Trophoblast cell (in vitro differentiated cells and primary cell): ENCODE measurements around the gene PHLDB3.

ENCODE experiments used
- DNase-seq, 2 donors: peaks; one replicate each; pipeline ENCODE4 v3.0.0-alpha.2; 2016
- H2AFZ ChIP-seq: 2 replicates; pipeline ENCODE4 v1.6.1; 2013; ENCODE audit warnings: low read length, moderate library complexity, mild to moderate bottlenecking; ENCODE audit not compliant: insufficient read depth, poor library complexity
- H2AK5ac ChIP-seq: 2 replicates; pipeline ENCODE4 v1.6.1; 2013; ENCODE audit warnings: mild to moderate bottlenecking, low read length
- H2BK120ac ChIP-seq: 2 replicates; pipeline ENCODE4 v1.6.1; 2013; ENCODE audit warnings: low read length, mild to moderate bottlenecking, moderate library complexity; ENCODE audit not compliant: insufficient read depth, poor library complexity
- H2BK12ac ChIP-seq: 2 replicates; pipeline ENCODE4 v1.6.1; 2013; ENCODE audit warnings: mild to moderate bottlenecking, low read length, moderate library complexity
- H2BK5ac ChIP-seq: 2 replicates; pipeline ENCODE4 v1.6.1; 2013; ENCODE audit warnings: low read length, low read depth, moderate library complexity, mild to moderate bottlenecking; ENCODE audit not compliant: poor library complexity
- H3K14ac ChIP-seq: 2 replicates; pipeline ENCODE4 v1.6.1; 2013; ENCODE audit warnings: mild to moderate bottlenecking, low read length
- H3K18ac ChIP-seq: 2 replicates; pipeline ENCODE4 v1.6.1; 2013; ENCODE audit warnings: mild to moderate bottlenecking, low read length
- H3K23ac ChIP-seq: 2 replicates; pipeline ENCODE4 v1.6.1; 2013; ENCODE audit warnings: low read length
- H3K27ac ChIP-seq: 2 replicates; pipeline ENCODE4 v1.5.1; 2013; ENCODE audit warnings: low read depth, mild to moderate bottlenecking, inconsistent platforms, low read length, moderate library complexity
- H3K27me3 ChIP-seq: 2 replicates; pipeline ENCODE4 v1.6.1; 2013; ENCODE audit warnings: inconsistent platforms, mild to moderate bottlenecking, low read length, moderate library complexity; ENCODE audit not compliant: insufficient read depth
- H3K36me3 ChIP-seq, 2 experiments: 1 replicate in 1 of 2; 2 replicates in 1 of 2; pipeline ENCODE4 v1.6.1; 2013; ENCODE audit warnings: low read length in 2 of 2, mild to moderate bottlenecking in 2 of 2, moderate library complexity in 1 of 2; ENCODE audit not compliant: insufficient read depth in 2 of 2, control insufficient read depth in 1 of 2
- H3K4ac ChIP-seq: 2 replicates; pipeline ENCODE4 v1.6.1; 2013; ENCODE audit warnings: low read depth, mild to moderate bottlenecking, low read length, moderate library complexity
- H3K4me1 ChIP-seq, 2 experiments: 1 replicate in 1 of 2; 2 replicates in 1 of 2; pipeline ENCODE4 v1.6.1; 2013; ENCODE audit warnings: low read length in 2 of 2, mild to moderate bottlenecking in 2 of 2, moderate library complexity in 1 of 2; ENCODE audit not compliant: insufficient read depth in 2 of 2, control insufficient read depth in 1 of 2
- H3K4me2 ChIP-seq: 2 replicates; pipeline ENCODE4 v1.6.1; 2013; ENCODE audit warnings: inconsistent platforms, mild to moderate bottlenecking, low read length, moderate library complexity
- H3K4me3 ChIP-seq: 2 replicates; pipeline ENCODE4 v1.5.1; 2013; ENCODE audit warnings: mild to moderate bottlenecking, low read depth, low read length, inconsistent platforms
- H3K79me1 ChIP-seq: one replicate; pipeline ENCODE4 v1.6.1; 2013; ENCODE audit warnings: low read length
- H3K79me2 ChIP-seq: 2 replicates; pipeline ENCODE4 v1.6.1; 2013; ENCODE audit warnings: low read length, mild to moderate bottlenecking; ENCODE audit not compliant: control insufficient read depth, insufficient read depth, poor library complexity
- H3K9ac ChIP-seq: 2 replicates; pipeline ENCODE4 v1.6.1; 2013; ENCODE audit warnings: mild to moderate bottlenecking, low read length
- H3K9me3 ChIP-seq: 2 replicates; pipeline ENCODE4 v1.6.1; 2013; ENCODE audit warnings: low read depth, mild to moderate bottlenecking, control low read depth, inconsistent platforms, low read length; ENCODE audit not compliant: insufficient read depth
- H4K12ac ChIP-seq: 2 replicates; pipeline ENCODE4 v1.6.1; 2013; ENCODE audit warnings: low read depth, mild to moderate bottlenecking, low read length, moderate library complexity
- H4K8ac ChIP-seq: 2 replicates; pipeline ENCODE4 v1.6.1; 2013; ENCODE audit warnings: low read depth, mild to moderate bottlenecking, low read length, moderate library complexity
- H4K91ac ChIP-seq: one replicate; pipeline ENCODE4 v1.6.1; 2013; ENCODE audit warnings: low read depth, mild to moderate bottlenecking, low read length, moderate library complexity
- WGBS: extraction: QIAGEN DNeasy Blood & Tissue Kit; methylation state at CpG from one replicate; pipeline ENCODE4 v1.1.7; 2013; ENCODE audit warnings: missing lambda C conversion rate; ENCODE audit not compliant: insufficient read length, insufficient coverage; ENCODE audit errors: extremely low coverage; 5-methylcytosine and 5-hydroxymethylcytosine counted together

The PHLDB3 gene

DNA sequence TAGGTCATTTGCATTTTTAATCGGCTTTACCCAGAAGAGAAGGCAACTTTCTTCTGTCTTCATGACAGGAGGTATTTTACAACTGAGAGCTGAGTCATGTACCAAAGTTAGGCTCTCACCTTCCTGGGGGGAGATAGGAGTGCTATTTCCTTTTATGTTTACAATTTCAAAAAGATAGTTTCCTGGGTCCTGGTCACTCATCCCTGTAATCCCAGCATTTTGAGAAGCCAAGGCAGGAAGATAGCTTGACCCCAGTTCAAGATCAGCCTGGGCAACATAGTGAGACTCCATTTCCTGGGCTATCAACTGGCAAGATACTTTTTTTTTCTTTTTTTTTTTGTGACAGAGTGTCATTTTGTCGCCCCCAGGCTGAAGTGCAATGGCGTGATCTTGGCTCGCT, 46.7 kb downstream of the PHLDB3 start:
- Histone ChIP-seq H3K27ac (no peak overlapping the region), H3K4ac (no peak overlapping the region), H4K8ac (no peak overlapping the region), H2BK5ac (no peak overlapping the region), H4K12ac (no peak overlapping the region), H3K9me3 (peaks cover 2% of the 10 kb centered on the region), H3K36me3 (no peaks in the 10 kb centered on the region), H2BK12ac (no peak overlapping the region), H2BK120ac (no peak overlapping the region), H3K4me1 (peaks cover 0 to under 1% of the 10 kb centered on the region in 2 experiments), H3K9ac (no peak overlapping the region), H3K18ac (no peak overlapping the region), H3K4me2 (no peak overlapping the region), H3K23ac (no peak overlapping the region), H2AK5ac (no peak overlapping the region), H2AFZ (no peak overlapping the region), H3K27me3 (no peaks in the 10 kb centered on the region), H3K79me1 (no peaks in the 10 kb centered on the region), H4K91ac (no peak overlapping the region), H3K4me3 (no peak overlapping the region), H3K79me2 (no peaks in the 10 kb centered on the region), H3K14ac (no peak overlapping the region)
- no CpG with 5 or more reads among the region's 4 CpGs for WGBS
- DNase-seq = no peak

- no peaks in the 10 kb centered on the region for H3K79me2 ChIP-seq
- no peak overlapping the region for H3K9ac ChIP-seq
- no peaks in the 10 kb centered on the region for H3K79me1 ChIP-seq
- DNase-seq = peak in 1 of 2 donors; percentile 56
- H3K27me3 ChIP-seq = no peaks in the 10 kb centered on the region
- no CpG with 5 or more reads among the region's 10 CpGs for WGBS
- no peak overlapping the region for H2BK5ac ChIP-seq
- no peak overlapping the region for H4K8ac ChIP-seq
- no peak overlapping the region for H2AK5ac ChIP-seq
- H3K23ac ChIP-seq = no peak overlapping the region
- H3K14ac ChIP-seq = no peak overlapping the region
- no peak overlapping the region for H3K4ac ChIP-seq
- no peaks in the 10 kb centered on the region for H3K36me3 ChIP-seq
- no peak overlapping the region for H3K18ac ChIP-seq
- no peak overlapping the region for H4K91ac ChIP-seq
- no peak overlapping the region for H3K27ac ChIP-seq
- peaks cover 2% of the 10 kb centered on the region for H3K9me3 ChIP-seq
- peaks cover 0 to 2% of the 10 kb centered on the region in 2 experiments for H3K4me1 ChIP-seq
- no peak overlapping the region for H4K12ac ChIP-seq
- H2AFZ ChIP-seq = no peak overlapping the region
- no peak overlapping the region for H3K4me2 ChIP-seq
- no peak overlapping the region for H2BK120ac ChIP-seq
- H2BK12ac ChIP-seq = no peak overlapping the region
- H3K4me3 ChIP-seq = no peak overlapping the region
Observed at GRCh38 chr19:43455321-43456113, 49.0 kb downstream of the PHLDB3 start.

DNA sequence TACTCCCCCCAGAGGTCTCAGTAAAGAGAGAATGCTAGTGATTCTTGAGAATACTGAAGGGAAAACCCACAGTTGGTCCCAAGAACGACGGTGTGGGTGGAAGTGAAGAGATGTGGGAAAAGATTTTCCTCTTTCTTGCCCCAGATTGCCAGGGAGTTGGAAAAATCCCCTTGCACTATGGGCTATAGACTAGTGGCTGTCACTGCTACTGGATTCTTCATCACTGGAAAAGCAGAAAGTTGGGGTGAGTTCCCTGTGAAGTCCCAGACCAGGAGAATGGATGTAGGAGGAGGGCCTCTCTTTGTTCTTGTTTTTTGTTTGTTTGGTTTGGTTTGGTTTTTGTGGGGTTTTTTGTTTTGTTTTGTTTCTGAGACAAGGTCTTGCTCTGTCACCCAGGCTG, 50.5 kb downstream of the PHLDB3 start:
- H3K9ac ChIP-seq = no peak overlapping the region
- H3K79me1 ChIP-seq = no peaks in the 10 kb centered on the region
- H3K4me1 ChIP-seq = peaks cover 0 to 2% of the 10 kb centered on the region in 2 experiments
- no peak overlapping the region for H4K12ac ChIP-seq
- H3K27ac ChIP-seq = no peak overlapping the region
- no peak overlapping the region for H3K14ac ChIP-seq
- H2AK5ac ChIP-seq = no peak overlapping the region
- H4K8ac ChIP-seq = no peak overlapping the region
- H4K91ac ChIP-seq = no peak overlapping the region
- no peak overlapping the region for H2BK5ac ChIP-seq
- no peak overlapping the region for H2BK120ac ChIP-seq
- H2BK12ac ChIP-seq = no peak overlapping the region
- no peak overlapping the region for H2AFZ ChIP-seq
- H3K4me2 ChIP-seq = no peak overlapping the region
- H3K36me3 ChIP-seq = no peaks in the 10 kb centered on the region
- no peak overlapping the region for H3K4me3 ChIP-seq
- no CpG with 5 or more reads among the region's 2 CpGs for WGBS
- no peak overlapping the region for H3K4ac ChIP-seq
- no peak for DNase-seq
- H3K18ac ChIP-seq = no peak overlapping the region
- no peaks in the 10 kb centered on the region for H3K9me3 ChIP-seq
- H3K79me2 ChIP-seq = no peaks in the 10 kb centered on the region
- no peak overlapping the region for H3K23ac ChIP-seq
- H3K27me3 ChIP-seq = no peaks in the 10 kb centered on the region

DNA sequence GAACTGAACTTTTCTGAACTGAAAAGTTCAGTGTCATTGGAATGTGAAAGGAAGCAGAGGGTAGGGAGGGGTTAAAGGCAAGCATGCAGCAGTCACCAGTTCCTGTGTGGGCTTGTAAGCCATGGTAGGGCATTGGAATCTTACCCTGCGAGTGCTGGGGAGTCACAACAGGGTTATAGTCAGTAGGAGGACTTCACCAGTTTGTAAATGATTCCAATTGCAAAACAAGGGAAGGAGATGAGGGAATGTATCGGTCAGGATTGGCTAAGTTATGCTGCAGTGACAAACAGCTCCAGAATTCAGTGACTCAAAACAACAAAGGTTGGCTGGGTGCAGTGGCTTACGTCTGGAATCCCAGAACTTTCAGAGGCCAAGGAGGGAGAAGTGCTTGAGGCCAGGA, 52.0 kb downstream of the PHLDB3 start:
- no peak overlapping the region for H2AK5ac ChIP-seq
- H4K8ac ChIP-seq = no peak overlapping the region
- peaks cover 0 to 2% of the 10 kb centered on the region in 2 experiments for H3K4me1 ChIP-seq
- no peak overlapping the region for H3K27ac ChIP-seq
- no peak overlapping the region for H3K4me3 ChIP-seq
- H3K79me2 ChIP-seq = no peaks in the 10 kb centered on the region
- WGBS = no CpG with 5 or more reads among the region's 3 CpGs
- H3K14ac ChIP-seq = no peak overlapping the region
- H3K27me3 ChIP-seq = no peaks in the 10 kb centered on the region
- H3K18ac ChIP-seq = no peak overlapping the region
- H4K91ac ChIP-seq = no peak overlapping the region
- peak; percentile 27 to 60 for DNase-seq
- H3K4ac ChIP-seq = no peak overlapping the region
- no peaks in the 10 kb centered on the region for H3K9me3 ChIP-seq
- H3K23ac ChIP-seq = no peak overlapping the region
- no peaks in the 10 kb centered on the region for H3K79me1 ChIP-seq
- no peak overlapping the region for H2BK5ac ChIP-seq
- H3K9ac ChIP-seq = no peak overlapping the region
- no peak overlapping the region for H4K12ac ChIP-seq
- no peak overlapping the region for H2AFZ ChIP-seq
- no peak overlapping the region for H2BK12ac ChIP-seq
- H2BK120ac ChIP-seq = no peak overlapping the region
- no peak overlapping the region for H3K4me2 ChIP-seq
- no peaks in the 10 kb centered on the region for H3K36me3 ChIP-seq
